ENCODE results near the gene ERF.

- TF ChIP-seq CTCF (IDR thresholded peaks at IDR 0.05; ENCODE audit: low read depth, low read length, poor library complexity, severe bottlenecking): no peak
- TF ChIP-seq EZH2phosphoT487 (IDR thresholded peaks at IDR 0.05; ENCODE audit: borderline replicate concordance, low read length): no peak
Observed at GRCh38 chr19:42248270-42249148, 6.4 kb downstream of the ERF start.

All from DOHH2 (cell line).